GM18508 (cell line): ENCODE measurements around the gene PRKAG2.

Source experiments
- ATAC-seq: cut with Tn5 transposase; IDR thresholded peaks from one replicate; pipeline ENCODE4 v1.9.1; 2021; ENCODE audit warnings: moderate number of reproducible peaks; ENCODE audit not compliant: insufficient read depth, unreplicated experiment

PRKAG2 gene

DNA sequence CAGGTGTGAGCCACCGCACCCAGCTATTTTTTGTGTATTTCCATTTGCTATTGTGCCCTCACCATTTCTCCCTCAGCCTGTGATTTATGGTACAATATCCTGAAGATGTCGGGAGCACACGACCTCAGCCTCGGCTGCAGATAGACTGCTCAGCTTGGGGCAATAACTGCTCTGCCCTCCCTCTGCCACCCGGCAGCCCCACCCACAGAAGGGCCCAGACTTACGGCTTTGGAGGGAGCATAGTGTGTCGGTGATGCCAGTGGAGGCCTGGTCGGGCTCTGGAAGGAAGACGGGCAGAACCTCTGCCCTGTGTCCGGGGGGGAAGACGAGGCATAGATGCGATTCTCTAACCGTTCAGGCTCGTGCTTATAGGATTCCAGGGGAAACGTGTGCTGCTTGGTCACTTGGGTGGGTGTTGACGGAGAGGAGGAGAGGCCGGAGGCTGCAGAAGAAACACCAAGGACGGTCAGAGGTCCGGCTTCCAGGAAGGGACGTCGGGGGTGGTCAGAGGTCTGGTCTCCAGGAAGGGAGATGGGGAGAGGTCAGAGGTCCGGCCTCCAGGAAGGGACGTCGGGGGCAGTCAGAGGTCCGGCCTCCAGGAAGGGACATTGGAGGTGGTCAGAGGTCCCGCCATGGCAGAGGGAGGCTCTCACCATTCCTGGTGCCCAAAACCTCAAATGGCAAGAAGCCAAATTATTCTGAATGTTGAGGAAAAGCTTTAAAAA is 201.6 kb downstream of the PRKAG2 start:
- no peak for ATAC-seq

DNA sequence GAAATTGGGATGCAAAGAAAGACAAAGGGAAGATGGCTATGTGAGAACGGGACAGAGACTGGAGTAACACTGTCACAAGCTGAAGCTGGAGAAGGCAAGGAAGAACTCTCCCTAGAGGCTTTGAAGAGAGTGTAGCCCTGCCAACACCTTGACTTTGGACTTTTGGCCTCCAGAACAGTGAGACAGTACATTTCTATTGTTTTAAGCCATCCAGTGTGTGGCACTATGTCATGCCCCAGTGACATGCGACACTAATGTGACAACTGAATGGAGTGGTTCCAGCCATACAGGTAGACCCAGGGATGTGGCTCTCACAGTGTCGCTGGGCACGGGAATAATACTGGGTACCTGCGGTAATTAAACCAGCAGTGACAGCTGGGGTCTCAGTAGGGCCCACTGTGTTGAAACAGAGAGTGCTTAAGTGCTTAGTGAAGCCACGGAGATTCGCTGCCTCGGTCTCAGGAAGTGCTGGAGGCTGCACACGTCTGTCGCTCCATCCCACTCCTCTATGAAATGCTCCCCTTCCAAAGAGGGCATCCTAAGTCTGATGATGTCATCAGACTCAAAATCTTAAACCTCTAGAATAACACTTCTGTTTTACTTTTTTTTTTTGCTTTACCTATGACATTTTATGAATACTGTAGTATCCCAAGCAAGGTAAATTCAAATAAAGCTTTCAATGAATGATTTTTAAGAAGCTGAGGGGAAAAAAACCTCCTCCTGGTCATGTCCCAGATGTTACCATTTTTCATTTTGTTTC is 202.6 kb downstream of the PRKAG2 start:
- no peak for ATAC-seq

DNA sequence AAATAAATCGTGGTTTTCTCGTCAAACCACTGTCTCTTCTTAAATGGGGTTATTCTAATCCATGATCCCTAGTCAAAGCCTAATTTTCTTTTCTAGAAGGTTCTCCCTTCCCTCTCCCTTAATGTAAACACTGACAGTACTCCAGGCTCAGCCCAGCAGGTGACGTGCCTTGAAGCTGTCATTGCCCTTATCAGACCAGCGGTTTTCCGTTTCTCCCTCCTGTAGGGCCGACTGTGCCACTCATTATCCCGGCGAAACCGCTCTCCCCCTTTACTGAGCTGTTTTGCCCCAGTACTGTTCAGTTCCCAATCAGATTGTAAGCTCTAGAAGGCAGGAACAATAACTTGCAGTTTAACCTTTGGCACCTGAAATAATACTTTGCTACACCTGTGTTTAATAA is 203.7 kb downstream of the PRKAG2 start:
- no peak for ATAC-seq

DNA sequence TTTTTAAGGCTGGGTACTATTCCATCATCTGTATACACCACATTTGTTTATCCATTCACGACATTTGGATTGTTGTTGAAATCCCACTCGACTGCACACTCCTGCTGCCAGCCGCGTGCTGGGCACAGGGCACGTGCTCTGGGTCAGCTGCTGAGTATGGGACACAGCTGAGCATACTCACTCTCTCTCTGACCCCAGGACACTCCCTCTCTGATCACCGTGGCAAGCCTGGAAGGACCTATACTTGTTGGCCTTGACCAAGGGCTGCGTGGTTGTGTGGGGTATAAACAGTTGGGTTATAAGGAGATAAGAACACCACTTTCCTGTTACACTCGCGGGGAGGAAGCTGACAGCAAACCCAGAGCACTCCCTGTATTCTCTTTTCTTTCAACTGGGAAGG is 204.2 kb downstream of the PRKAG2 start:
- ATAC-seq, result no peak

DNA sequence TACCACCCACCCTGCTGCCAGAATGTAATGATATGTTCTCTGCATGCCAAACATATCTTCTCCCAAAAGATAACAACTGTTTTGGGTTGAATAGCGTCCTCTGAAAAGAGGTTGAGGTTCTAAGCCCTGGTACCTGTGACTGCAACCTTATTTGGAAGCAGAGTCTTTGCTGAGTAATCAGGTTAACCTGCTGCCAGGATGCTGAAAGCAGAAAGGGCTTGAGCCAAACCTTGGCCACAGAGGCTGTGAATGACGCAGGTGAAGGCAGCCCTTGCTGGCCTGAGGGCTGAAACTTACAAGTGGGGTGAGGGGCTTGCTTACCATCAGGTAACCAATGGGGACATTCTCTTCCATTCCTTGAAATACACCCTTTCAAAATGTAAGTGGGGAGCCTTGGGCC is 205.4 kb downstream of the PRKAG2 start:
- ATAC-seq, result no peak

DNA sequence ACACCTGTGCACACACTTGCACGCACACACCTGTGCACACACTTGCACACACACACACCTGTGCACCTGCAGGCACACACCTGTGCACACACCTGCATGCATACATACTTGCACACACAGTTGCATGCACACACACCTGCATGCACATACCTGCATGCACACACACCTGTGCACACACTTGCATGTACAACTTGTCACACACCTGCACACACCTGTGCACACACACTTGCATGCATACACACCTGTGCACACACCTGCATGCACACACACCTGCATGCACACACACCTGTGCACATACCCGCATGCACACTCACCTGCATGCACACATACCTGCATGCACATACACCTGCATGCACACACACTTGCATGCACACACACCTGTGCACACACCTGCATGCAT is 207.2 kb downstream of the PRKAG2 start:
- no peak for ATAC-seq

DNA sequence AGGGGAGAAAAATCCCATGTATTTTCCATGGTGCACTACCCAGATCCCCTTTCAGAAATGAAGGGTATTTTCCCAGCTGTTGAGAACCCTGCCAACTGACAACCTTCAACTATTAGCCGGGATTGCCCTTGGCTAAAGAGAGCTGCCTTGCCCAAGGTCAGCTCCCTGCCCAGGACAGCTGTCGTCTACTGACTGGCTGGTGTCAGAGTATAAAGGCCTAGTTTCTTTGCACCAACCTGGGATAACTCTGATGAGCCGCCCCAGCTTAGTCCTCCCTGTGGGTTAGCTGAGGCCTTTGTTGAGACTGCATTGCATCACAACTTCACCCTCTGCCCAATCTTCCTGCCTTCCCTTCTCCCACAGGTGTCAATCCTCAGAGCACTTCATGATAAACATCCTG is 210.0 kb downstream of the PRKAG2 start:
- ATAC-seq, result no peak

DNA sequence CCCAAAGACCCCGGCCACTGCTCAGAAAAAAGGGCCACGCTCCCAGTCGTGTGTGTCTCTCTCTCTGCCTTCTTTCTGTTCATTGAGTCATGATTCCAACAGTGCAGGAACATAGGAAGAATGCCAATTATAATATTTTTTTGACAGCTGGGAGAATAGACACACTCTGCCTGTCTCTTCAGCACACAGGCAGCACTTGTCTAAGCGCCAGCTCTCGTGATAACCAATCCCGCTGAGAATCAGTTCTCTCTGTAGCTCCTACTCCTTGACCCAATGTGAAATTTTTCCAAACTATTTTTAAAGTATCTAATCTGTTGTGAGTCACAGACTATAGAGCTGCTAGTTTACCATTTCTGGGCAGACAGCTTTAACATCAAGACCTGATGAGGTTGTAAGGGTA is 211.5 kb downstream of the PRKAG2 start:
- ATAC-seq, result no peak

DNA sequence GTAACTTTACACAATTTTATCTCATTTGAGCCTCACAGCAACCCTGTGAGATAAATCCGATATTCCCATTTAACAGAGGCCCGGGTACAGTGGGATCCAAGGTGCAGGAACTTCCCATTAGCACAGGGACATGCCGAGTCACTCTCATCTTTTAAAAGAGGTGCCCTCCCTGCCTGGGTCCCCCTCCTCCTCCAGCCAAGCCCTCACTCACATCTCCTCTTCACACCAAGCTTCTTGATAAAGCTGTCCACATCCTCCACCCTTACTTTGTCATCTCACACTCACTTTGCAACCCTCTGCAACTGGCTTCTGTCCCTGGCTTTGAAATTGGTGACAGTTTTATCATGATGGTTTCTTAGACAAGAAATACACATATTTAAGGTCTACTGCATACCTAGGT is 212.6 kb downstream of the PRKAG2 start:
- no peak for ATAC-seq

DNA sequence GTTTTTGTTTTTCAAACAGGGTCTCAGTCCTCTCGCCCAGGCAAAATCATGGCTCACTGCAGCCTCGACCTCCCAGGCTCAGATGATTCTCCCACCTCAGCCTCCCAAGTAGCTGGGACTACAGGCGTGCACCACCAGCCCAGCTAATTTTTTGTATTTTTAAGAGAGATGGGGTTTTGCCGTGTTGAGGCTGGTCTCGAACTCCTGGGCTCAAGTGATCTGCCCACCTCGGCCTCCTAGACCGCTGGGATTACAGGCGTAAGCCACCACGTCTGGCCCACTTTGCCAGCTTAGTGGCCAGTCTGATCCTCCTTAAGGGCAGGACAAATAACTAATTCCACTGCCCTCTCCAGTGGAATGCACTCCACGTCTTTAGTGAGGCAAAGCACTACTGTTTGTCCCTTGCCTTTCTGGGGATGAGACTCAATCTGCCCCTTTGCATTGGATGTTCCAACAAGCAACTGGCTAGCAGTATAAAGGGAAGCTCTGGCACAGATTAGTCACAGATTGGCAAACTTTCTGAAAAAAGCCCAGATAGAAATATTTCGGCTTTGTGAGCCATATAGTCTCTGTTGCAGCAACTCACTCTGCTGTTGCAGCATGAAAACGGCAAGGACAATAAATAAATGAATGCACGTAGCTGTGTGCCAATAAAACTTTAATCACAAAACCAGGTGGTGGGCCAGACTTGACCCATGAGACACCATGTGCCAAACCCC is 213.4 kb downstream of the PRKAG2 start:
- no peak for ATAC-seq

DNA sequence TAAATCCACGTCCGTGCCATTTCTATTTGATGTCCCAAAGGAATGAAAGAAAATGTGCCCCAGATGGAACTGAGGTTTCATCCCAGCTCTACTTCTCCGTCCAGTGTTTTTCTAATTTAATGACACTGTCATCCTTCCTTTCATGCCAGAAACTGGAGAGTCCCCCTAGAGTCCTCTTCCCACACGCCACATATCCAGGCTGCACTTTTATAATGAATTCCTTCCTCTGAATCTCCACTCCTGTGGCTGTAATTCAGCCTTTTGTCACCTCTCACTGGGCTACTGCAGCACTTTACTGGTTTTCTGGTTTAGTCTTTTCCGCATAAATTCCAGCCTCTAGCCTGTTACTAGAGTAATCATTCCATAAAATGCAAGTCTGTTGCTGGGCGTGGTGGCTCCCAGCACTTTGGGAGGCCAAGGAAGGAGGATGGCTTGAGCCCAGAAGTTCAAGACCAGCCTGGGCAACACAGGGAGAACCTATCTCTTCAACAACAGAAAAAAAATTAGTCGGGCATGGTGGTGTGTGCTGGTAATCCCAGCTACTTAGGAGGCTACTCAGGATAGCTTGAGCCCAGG is 214.6 kb downstream of the PRKAG2 start:
- ATAC-seq, result no peak

DNA sequence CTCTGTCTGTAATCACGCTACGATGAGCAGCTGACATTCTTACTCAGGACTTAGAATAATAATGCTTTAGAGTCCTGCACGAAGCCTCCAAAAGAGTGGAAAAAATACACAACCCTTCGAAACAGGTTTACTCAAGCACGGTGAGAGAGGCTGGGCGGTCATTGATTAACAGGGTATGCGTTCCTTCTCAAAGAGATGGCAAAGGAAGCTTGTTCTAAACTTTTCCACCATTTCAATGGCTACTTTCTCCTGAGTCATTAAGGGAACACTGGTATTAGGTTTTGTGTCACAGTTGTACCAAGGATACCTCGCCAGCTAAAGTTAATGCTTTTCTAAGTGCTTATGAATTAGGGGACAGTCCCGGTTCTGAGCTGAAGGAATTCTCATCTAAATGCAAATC is 215.3 kb downstream of the PRKAG2 start:
- no peak for ATAC-seq

DNA sequence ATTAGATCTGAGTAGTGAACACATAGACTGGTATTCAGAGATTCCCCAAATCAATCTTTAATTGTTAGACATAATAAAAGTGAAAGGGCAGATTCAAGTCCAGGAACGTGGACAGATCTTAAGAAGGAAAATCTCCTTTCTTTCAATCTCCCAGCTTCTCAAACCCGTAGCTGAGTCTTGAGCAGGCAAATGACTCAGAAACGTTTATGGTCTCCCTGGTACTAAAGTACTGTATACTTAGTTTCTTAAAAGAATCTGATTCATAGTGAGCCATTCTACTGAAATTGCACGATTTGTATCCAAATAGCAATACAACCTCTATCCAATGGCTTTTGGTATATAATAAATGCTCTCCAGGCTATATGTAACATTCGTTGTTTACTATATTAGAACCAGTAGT is 216.8 kb downstream of the PRKAG2 start:
- no peak for ATAC-seq

DNA sequence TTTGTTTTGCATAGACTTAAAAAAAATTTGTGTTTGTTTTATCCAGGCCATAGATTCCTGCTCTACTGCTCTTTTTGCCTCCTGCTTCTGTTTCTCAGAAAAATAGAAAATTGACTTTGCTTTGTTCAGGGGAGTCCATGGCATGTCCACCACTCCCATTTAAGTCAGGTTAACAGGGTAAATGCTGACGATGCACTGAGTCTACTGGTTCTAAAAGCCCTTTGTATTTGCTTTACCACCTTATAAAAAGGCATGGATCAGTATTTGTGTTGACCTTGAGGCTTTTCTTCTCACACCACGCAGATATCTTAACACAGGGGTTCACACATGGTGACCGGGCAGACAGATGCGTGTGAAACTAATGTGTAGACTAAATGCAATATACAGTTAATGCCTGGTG is 217.7 kb downstream of the PRKAG2 start:
- ATAC-seq, result no peak

DNA sequence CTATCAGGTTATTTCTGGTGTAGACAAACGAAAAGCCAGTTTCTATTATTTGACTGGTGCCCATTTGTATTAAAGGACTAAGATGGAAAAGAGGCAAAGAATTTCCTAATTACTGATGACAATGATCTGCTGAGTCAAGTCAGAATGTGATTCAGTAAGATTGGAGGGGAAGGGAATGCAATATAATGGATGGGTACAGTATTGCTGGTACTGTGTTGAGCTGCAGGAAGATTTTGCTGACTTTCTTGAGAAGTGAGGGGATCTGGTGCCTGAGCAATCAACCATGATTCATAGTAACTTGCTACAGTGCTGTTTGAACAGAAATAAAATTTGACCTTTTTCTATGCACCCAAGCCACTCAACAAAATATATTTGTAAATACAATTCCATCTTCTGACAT is 218.1 kb downstream of the PRKAG2 start:
- no peak for ATAC-seq

DNA sequence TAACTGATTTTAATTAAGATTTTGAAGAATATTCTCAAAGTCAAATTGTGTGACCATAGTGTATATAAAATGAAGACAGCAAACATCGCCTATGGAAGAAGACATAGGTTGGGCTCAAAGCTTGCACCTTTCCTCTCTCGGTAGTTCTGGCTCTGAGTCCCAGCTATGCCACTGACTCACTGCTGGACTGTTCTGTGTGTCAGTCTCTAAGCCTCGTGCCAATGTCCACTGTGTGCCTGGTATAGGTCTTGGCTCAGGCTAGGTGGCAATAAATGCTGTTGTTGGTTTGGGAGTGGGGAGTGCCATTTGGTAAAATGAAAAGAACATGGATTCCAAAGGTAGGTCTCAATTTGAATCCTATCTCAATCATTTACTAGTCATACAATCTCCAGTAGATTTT is 219.7 kb downstream of the PRKAG2 start:
- no peak for ATAC-seq

DNA sequence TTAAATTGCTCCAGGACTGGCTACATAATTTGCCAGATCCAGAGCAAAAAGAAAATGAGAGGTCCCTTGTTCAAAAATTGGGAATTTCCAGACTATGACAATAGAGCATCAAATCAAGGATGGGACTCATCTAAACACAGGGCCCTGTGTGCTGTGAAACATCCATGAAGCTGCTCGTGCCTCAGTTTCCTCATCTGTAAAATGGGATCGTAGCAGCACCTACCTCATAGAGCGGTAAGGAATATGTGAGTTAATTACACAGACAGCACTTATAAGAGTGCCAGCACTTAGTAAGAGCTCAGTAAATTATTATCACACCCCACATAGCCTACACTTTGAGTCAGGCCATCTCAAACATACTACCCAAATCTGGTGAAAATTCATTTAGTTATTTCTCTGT is 221.4 kb downstream of the PRKAG2 start:
- ATAC-seq, result no peak

DNA sequence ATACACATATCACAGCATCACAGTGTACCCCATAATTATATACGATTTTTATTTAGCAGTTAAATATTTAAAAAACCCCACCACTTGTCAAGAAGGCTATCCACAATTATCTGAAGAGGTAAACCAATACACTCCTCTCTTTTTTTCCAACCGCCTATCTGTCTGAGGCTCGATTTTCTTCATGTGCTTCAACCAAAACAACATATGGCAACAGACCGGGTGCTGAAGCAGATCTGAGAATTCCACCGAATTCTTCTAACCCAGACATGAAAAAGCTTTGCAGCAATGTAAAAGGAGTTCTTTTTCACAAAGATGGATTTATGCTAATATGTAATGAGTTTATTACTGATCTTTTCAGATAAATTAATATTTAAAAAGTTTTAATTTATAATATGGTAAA is 224.8 kb downstream of the PRKAG2 start:
- no peak for ATAC-seq

DNA sequence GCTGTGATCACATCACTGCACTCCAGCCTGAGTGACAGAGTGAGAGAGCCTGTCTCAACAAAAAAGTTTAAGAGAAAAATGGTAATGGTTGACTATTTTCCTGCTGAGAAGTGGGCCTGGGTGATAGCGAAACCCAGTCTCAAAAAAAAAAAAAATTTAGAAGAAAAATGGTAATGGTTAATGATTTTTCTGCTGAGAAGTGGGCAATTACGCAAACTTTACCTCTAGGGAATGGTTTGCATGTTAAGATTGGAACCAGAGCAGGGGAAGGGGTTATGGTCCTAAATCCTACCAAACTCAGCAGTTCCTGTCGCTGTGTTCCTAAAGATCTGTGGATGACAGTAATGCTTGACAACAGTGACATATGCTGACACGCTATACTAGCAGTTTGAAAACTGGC is 226.8 kb downstream of the PRKAG2 start:
- ATAC-seq, result no peak

DNA sequence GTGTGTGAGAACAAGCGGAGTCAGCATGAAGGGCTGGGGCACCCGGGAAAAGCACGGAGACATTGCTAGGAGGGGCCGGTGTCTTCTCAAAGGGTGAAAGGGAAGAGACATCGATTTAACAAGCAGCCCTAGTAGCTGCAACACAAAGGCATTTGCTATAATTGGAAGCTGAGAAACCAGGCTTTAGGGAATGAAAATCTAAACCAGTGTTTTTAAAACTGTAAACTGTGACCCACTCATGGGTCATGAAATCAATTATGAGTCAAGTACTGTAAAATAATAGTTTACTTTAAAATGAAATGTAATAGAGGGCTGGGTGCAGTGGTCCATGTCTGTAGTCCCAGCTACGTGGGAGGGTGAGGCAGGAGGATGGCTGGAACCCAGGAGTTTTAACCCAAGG is 228.5 kb downstream of the PRKAG2 start:
- ATAC-seq, result no peak

DNA sequence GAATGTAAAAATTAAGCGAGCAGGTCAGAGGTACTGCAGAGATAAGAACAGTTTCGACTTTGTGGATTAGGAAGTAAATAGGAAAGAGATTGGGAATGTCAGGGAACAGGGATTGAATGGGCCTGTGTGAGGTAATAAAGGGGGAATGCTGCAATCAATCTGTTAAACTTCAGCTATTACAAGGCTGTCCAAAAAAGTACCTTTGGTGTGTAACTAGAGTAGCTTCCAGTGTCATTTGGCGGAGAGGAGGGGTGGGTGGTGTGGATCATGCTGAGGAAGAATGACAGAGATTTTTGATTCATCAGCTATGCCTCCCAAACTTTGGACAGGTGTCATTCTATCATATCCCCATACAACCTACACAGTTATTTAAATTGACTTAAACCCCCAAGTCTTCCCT is 229.0 kb downstream of the PRKAG2 start:
- ATAC-seq, result no peak
